ENCODE measurements around the gene PCLO. TPM values are rescaled to one million over a fixed set of nuclear protein-coding genes. Genes with fewer than 3 reads are reported as not detected.

PCLO gene
- total RNA-seq, 1 experiment from 2014 or later: not detected

GRCh38 chr7:83149466-83149865 is 13.2 kb downstream of the PCLO start:
- Histone ChIP-seq H3K27ac (ENCODE audit: low read length) (no peak overlapping the region), H3K4me3 (ENCODE audit: low read length) (no peak overlapping the region), H4K20me1 (ENCODE audit: insufficient read depth, low read depth, low read length) (no peaks in the 10 kb centered on the region), H3K4me2 (ENCODE audit: low read depth, low read length, poor library complexity, severe bottlenecking) (no peak overlapping the region), H2AFZ (ENCODE audit: low read length) (no peak overlapping the region), H3K36me3 (ENCODE audit: insufficient read depth, low read length) (no peaks in the 10 kb centered on the region), H3K9me2 (replicated peaks; ENCODE audit: insufficient read depth, low read length) (no peaks in the 10 kb centered on the region), H3K27me3 (ENCODE audit: low read length) (no peaks in the 10 kb centered on the region), H3K4me1 (ENCODE audit: low read length) (no peaks in the 10 kb centered on the region), H3K9ac (ENCODE audit: low read length) (no peak overlapping the region), H3K79me2 (ENCODE audit: low read length) (no peaks in the 10 kb centered on the region), H3K9me3 (ENCODE audit: low read length) (peaks cover 6% of the 10 kb centered on the region)
- DNase-seq: no peak

GRCh38 chr7:83148776-83149175 is 13.9 kb downstream of the PCLO start:
- Histone ChIP-seq H3K4me2 (ENCODE audit: low read depth, low read length, poor library complexity, severe bottlenecking) (no peak overlapping the region), H2AFZ (ENCODE audit: low read length) (no peak overlapping the region), H3K9ac (ENCODE audit: low read length) (no peak overlapping the region), H3K36me3 (ENCODE audit: insufficient read depth, low read length) (no peaks in the 10 kb centered on the region), H4K20me1 (ENCODE audit: insufficient read depth, low read depth, low read length) (no peaks in the 10 kb centered on the region), H3K79me2 (ENCODE audit: low read length) (no peaks in the 10 kb centered on the region), H3K27ac (ENCODE audit: low read length) (no peak overlapping the region), H3K9me3 (ENCODE audit: low read length) (peaks cover 4% of the 10 kb centered on the region), H3K27me3 (ENCODE audit: low read length) (no peaks in the 10 kb centered on the region), H3K4me1 (ENCODE audit: low read length) (no peaks in the 10 kb centered on the region), H3K4me3 (ENCODE audit: low read length) (no peak overlapping the region), H3K9me2 (replicated peaks; ENCODE audit: insufficient read depth, low read length) (no peaks in the 10 kb centered on the region)
- DNase-seq: no peak

- Histone ChIP-seq H3K4me2 (ENCODE audit: low read depth, low read length, poor library complexity, severe bottlenecking) (no peak overlapping the region), H3K4me1 (ENCODE audit: low read length) (no peaks in the 10 kb centered on the region), H3K4me3 (ENCODE audit: low read length) (no peak overlapping the region), H3K79me2 (ENCODE audit: low read length) (no peaks in the 10 kb centered on the region), H2AFZ (ENCODE audit: low read length) (no peak overlapping the region), H3K36me3 (ENCODE audit: insufficient read depth, low read length) (no peaks in the 10 kb centered on the region), H3K9ac (ENCODE audit: low read length) (no peak overlapping the region), H4K20me1 (ENCODE audit: insufficient read depth, low read depth, low read length) (no peaks in the 10 kb centered on the region), H3K27me3 (ENCODE audit: low read length) (no peaks in the 10 kb centered on the region), H3K27ac (ENCODE audit: low read length) (no peak overlapping the region), H3K9me2 (replicated peaks; ENCODE audit: insufficient read depth, low read length) (no peaks in the 10 kb centered on the region), H3K9me3 (ENCODE audit: low read length) (peaks cover 8% of the 10 kb centered on the region)
- no peak for DNase-seq
Observed at GRCh38 chr7:83143107-83143506, 19.6 kb downstream of the PCLO start.

GRCh38 chr7:83142365-83142764 is 20.3 kb downstream of the PCLO start:
- Histone ChIP-seq H3K4me3 (ENCODE audit: low read length) (no peak overlapping the region), H3K79me2 (ENCODE audit: low read length) (no peaks in the 10 kb centered on the region), H3K4me2 (ENCODE audit: low read depth, low read length, poor library complexity, severe bottlenecking) (no peak overlapping the region), H3K9me3 (ENCODE audit: low read length) (peaks cover 8% of the 10 kb centered on the region), H2AFZ (ENCODE audit: low read length) (no peak overlapping the region), H3K27me3 (ENCODE audit: low read length) (no peaks in the 10 kb centered on the region), H3K9me2 (replicated peaks; ENCODE audit: insufficient read depth, low read length) (no peaks in the 10 kb centered on the region), H3K4me1 (ENCODE audit: low read length) (no peaks in the 10 kb centered on the region), H3K36me3 (ENCODE audit: insufficient read depth, low read length) (no peaks in the 10 kb centered on the region), H4K20me1 (ENCODE audit: insufficient read depth, low read depth, low read length) (no peaks in the 10 kb centered on the region), H3K27ac (ENCODE audit: low read length) (no peak overlapping the region), H3K9ac (ENCODE audit: low read length) (no peak overlapping the region)
- no peak for DNase-seq

- DNase-seq: no peak
- no peak overlapping the region for H3K27ac ChIP-seq (ENCODE audit: low read length)
- no peak overlapping the region for H3K4me3 ChIP-seq (ENCODE audit: low read length)
- no peaks in the 10 kb centered on the region for H3K27me3 ChIP-seq (ENCODE audit: low read length)
- H3K36me3 ChIP-seq (ENCODE audit: insufficient read depth, low read length): no peaks in the 10 kb centered on the region
- H3K9me2 ChIP-seq (replicated peaks; ENCODE audit: insufficient read depth, low read length): no peaks in the 10 kb centered on the region
- H3K4me2 ChIP-seq (ENCODE audit: low read depth, low read length, poor library complexity, severe bottlenecking): no peak overlapping the region
- no peak overlapping the region for H3K9ac ChIP-seq (ENCODE audit: low read length)
- H2AFZ ChIP-seq (ENCODE audit: low read length): no peak overlapping the region
- no peaks in the 10 kb centered on the region for H3K4me1 ChIP-seq (ENCODE audit: low read length)
- H3K9me3 ChIP-seq (ENCODE audit: low read length): peaks cover 8% of the 10 kb centered on the region
- no peaks in the 10 kb centered on the region for H4K20me1 ChIP-seq (ENCODE audit: insufficient read depth, low read depth, low read length)
- no peaks in the 10 kb centered on the region for H3K79me2 ChIP-seq (ENCODE audit: low read length)
Observed at GRCh38 chr7:83141927-83142326, 20.8 kb downstream of the PCLO start.

- H4K20me1 ChIP-seq (ENCODE audit: insufficient read depth, low read depth, low read length): no peaks in the 10 kb centered on the region
Observed at GRCh38 chr7:83130623-83131545, 31.8 kb downstream of the PCLO start.

GRCh38 chr7:83130191-83130590 is 32.5 kb downstream of the PCLO start:
- Histone ChIP-seq H3K4me3 (ENCODE audit: low read length) (no peak overlapping the region), H3K4me1 (ENCODE audit: low read length) (no peaks in the 10 kb centered on the region), H3K79me2 (ENCODE audit: low read length) (no peaks in the 10 kb centered on the region), H3K9ac (ENCODE audit: low read length) (no peak overlapping the region), H4K20me1 (ENCODE audit: insufficient read depth, low read depth, low read length) (no peaks in the 10 kb centered on the region), H3K27ac (ENCODE audit: low read length) (no peak overlapping the region), H3K36me3 (ENCODE audit: insufficient read depth, low read length) (no peaks in the 10 kb centered on the region), H2AFZ (ENCODE audit: low read length) (no peak overlapping the region), H3K27me3 (ENCODE audit: low read length) (no peaks in the 10 kb centered on the region), H3K9me3 (ENCODE audit: low read length) (peaks cover 25% of the 10 kb centered on the region), H3K9me2 (replicated peaks; ENCODE audit: insufficient read depth, low read length) (no peaks in the 10 kb centered on the region), H3K4me2 (ENCODE audit: low read depth, low read length, poor library complexity, severe bottlenecking) (no peak overlapping the region)
- no peak for DNase-seq

More at GRCh38 chr7:83130623-83131545, 31.8 kb downstream of the PCLO start:
- Histone ChIP-seq H3K4me3 (ENCODE audit: low read length) (no peak overlapping the region), H3K79me2 (ENCODE audit: low read length) (no peaks in the 10 kb centered on the region), H3K4me2 (ENCODE audit: low read depth, low read length, poor library complexity, severe bottlenecking) (no peak overlapping the region), H3K9me3 (ENCODE audit: low read length) (peaks cover 25% of the 10 kb centered on the region), H3K36me3 (ENCODE audit: insufficient read depth, low read length) (no peaks in the 10 kb centered on the region), H3K9ac (ENCODE audit: low read length) (no peak overlapping the region), H3K4me1 (ENCODE audit: low read length) (no peaks in the 10 kb centered on the region), H3K27ac (ENCODE audit: low read length) (no peak overlapping the region), H3K9me2 (replicated peaks; ENCODE audit: insufficient read depth, low read length) (no peaks in the 10 kb centered on the region), H2AFZ (ENCODE audit: low read length) (no peak overlapping the region), H3K27me3 (ENCODE audit: low read length) (no peaks in the 10 kb centered on the region)
- no peak for DNase-seq

- Histone ChIP-seq H2AFZ (ENCODE audit: low read length) (no peak overlapping the region), H3K27me3 (ENCODE audit: low read length) (no peaks in the 10 kb centered on the region), H3K79me2 (ENCODE audit: low read length) (no peaks in the 10 kb centered on the region), H3K9ac (ENCODE audit: low read length) (no peak overlapping the region), H3K4me2 (ENCODE audit: low read depth, low read length, poor library complexity, severe bottlenecking) (no peak overlapping the region), H3K36me3 (ENCODE audit: insufficient read depth, low read length) (no peaks in the 10 kb centered on the region), H3K4me1 (ENCODE audit: low read length) (no peaks in the 10 kb centered on the region), H3K4me3 (ENCODE audit: low read length) (no peak overlapping the region), H3K9me3 (ENCODE audit: low read length) (peaks cover 43% of the 10 kb centered on the region), H4K20me1 (ENCODE audit: insufficient read depth, low read depth, low read length) (no peaks in the 10 kb centered on the region), H3K9me2 (replicated peaks; ENCODE audit: insufficient read depth, low read length) (no peaks in the 10 kb centered on the region), H3K27ac (ENCODE audit: low read length) (no peak overlapping the region)
- no peak for DNase-seq
Observed at GRCh38 chr7:83119494-83119893, 43.2 kb downstream of the PCLO start.
